SW480 (cell line): ENCODE measurements around the gene CCR9.
"Not testable (repeated sequence)": the region's sequence is repeated elsewhere in the genome, so short reads cannot be mapped to it uniquely, and the experiment has no call there.

Source experiments
- DNase-seq: peaks from one replicate; pipeline ENCODE4 v3.0.0-alpha.2; 2016; ENCODE audit warnings: low spot score

CCR9 gene

DNA sequence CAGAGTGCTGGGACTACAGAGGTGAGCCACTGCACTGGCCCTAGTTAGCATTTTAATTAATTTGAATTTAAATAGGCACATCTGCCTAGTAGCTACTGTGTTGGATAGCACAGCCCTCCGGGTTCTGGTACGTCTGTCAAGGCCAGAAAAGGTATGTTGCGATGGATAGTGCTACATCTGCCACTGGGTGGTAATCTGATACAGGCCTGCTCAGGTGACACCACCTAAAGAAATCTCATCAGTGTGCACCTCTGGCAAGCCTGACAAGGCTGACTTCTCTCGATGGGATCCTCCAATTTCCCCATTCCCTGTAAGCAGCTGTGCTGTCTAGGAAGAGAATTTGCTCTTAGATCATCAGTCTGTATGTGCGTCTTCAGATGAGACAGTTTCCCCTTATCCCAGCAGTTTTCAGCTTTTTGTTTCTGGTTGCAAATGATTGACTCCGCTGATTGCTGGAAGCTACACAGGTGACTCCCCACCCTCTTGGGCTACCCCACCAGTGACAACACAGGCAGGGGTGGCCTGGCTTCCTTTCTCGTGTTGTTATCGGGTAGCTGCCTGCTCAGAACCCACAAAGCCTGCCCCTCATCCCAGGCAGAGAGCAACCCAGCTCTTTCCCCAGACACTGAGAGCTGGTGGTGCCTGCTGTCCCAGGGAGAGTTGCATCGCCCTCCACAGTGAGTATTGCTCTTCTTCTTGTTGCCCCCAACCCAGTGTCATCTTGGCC lies at the start of gene CCR9:
Gene CCR9, plus strand, starts transcription at position 565 of the 727 bp plus-strand sequence. CDS start 8,391 bp downstream, outside the sequence.
- DNase-seq = no peak

GRCh38 chr3:45838466-45838865 lies 47.9 kb upstream of the CCR9 start:
- no peak for DNase-seq

DNA sequence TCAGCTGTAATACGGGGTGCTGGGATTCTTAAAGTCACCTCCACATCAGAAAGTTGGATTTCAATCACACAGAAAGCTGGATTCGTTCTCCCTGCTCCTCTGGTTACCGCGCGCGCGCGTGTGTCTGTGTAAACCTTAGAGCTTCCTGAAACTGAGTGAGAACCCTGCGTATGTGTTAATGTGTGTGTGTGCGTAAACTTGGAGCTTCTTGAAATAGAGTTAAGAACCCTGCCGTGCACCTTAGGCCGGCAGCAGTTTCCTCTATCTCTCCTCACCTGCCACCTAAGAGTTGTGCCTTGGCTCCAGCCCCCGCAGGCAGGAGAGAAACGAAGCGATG lies 45.0 kb upstream of the CCR9 start:
- peak; percentile 43 for DNase-seq

- peak; percentile 97 for DNase-seq
Observed at GRCh38 chr3:45841757-45842491, 44.4 kb upstream of the CCR9 start, which contains the start of gene LZTFL1. TSS of gene LZTFL1 (minus strand) at chr3:45842119. CDS start at chr3:45841991, 128 bp downstream.

DNA sequence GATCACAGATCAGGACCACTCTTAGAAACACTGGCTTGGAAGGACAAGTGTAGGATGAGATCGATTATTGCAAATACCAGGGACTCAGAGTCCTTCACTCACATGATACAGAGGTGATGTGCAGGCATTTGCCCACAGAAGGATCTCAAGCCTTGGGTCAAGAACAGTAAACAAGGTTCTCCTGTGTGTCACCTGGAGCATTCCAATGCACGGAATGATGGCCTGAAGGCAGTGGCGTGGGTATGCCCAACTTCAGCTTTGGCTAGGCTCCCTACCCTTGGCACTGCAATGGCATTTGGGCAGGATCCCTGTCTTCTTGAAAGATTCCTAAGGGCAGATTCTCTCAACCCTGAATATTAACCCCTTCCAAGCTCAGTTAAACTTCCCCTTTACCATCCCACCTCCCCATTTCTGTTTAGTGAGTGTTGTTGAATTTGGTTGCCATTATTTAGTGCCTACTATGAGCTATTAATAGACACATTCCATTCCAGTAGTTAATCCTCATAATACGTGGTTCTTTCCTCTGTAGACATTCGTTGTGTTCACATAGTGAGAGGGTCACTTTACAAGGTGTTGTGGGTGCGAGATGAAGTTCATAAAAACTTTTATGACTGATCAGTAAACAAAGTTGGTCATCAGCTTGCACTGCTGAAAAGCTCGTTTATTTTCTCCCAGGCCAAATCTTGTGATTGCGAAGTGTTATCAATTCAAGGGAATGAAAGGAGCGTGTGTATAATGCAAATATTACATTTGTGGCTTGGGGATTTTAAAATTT lies 43.3 kb upstream of the CCR9 start:
- no peak for DNase-seq

DNA sequence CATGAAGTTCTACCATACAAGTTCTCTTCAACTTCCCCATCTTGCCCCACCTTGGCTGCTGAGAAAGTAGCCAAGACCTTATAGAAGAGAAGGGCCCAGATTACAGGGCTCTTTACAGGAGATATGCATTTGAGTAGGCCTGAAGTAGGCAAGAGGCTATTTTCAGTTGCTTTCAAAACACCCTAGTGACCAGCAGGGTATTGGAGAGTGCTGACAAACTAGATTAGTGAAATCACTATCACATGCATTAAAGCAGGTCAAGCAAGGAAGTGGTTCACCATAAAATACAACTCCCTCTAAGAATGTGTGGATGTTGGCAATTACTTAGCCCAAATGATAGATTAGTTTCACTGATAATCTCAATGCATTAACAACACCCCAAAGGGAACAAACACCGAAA lies 41.7 kb upstream of the CCR9 start:
- no peak for DNase-seq

DNA sequence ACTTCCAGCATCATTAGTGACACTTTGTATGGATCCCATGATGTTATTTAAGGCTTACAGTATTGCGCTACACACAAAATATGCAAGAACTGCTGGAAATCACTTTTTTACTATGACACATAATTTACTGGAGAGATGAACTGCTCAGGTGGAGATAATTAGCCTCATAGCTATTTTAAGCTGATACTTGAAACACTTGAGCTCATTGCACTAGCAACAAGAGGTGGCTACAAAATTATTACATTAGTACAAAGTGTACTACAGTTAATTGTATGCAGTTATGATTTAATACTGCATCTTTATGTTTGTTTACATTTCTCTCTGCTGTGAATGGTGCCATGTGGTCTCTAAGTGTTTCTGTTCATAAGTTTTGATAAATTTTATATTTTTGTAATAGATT lies 38.0 kb upstream of the CCR9 start:
- DNase-seq = no peak

GRCh38 chr3:45852828-45853227 lies 33.5 kb upstream of the CCR9 start:
- DNase-seq = no peak

- DNase-seq = not testable (repeated sequence)
Observed at GRCh38 chr3:45856323-45856722, 30.0 kb upstream of the CCR9 start.

- DNase-seq = not testable (repeated sequence)
Observed at GRCh38 chr3:45857024-45857423, 29.3 kb upstream of the CCR9 start.

- no peak for DNase-seq
Observed at GRCh38 chr3:45858809-45859543, 27.4 kb upstream of the CCR9 start.

DNA sequence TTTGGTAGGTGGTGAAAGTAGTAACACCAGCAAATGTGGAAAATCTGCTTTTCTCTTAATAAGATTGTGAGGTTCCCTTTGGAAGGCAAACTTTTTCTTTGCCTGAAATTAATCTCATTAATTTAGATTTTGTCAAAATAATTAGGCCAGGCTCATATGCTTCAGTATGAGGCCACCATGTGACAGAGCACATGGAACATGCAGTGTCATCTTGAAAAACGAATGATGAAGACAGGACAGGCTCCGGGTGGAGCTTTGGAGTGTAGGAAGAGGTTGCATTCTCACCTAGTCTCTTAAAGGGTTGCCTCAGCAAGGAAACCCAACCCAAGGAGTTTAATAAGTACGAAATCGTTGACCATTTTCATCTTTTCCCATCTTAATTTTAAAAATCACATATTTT lies 25.9 kb upstream of the CCR9 start:
- DNase-seq = no peak

DNA sequence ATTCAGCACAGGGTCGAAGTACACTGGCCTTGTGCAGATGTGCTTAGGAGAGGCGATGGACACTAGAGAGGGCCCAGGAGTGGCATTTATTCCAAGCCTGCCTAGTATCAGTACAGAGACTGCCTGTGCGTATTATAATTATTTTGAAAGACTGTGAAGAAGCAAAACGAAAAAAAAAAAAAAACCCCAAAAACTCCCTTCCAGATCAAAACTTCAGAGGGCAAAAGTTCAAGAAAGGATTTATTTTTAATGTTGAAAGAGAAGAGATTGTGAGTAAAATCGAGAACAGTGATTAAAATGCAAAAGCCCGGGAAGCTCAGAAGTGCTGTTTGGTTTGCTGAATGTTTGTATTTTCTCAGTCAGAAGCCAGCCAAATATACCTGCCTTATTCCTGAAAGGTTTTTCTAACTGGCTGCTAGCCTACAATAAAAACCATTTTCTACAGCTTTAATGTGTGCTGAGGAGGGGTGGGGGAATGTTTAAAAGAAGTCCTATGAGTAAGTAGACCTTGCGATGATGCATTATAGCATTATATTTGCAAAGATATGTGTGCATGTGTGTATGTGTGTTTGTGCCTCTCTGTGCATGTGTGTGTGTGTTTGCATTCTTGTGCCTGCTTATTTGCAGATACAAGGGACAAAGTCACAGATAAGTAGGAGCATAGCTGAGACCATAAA lies 25.2 kb upstream of the CCR9 start:
- DNase-seq = no peak

GRCh38 chr3:45864760-45865519 lies 21.4 kb upstream of the CCR9 start:
- no peak for DNase-seq

GRCh38 chr3:45865563-45865962 lies 20.8 kb upstream of the CCR9 start:
- no peak for DNase-seq

DNA sequence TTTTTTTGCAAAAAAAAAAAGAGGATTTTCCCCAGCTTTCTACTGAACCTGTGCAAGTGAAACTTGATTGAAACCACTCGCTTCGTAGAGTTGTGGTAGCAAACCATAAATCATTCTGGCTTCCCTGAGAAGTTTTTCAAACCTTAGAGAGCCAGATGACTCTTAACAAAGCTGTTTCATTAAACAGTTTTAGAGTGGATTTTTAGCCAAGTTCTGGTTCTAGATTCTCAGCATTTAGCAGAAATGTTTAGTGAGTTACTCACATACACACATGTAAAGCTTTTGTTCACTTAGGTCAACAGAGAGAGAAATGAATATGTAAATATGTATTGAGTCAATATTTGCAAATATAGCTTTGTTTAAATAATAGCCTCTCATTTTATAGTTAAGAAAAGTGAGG lies 18.1 kb upstream of the CCR9 start:
- DNase-seq = no peak

- DNase-seq = no peak
Observed at GRCh38 chr3:45868650-45869049, 17.7 kb upstream of the CCR9 start.

- DNase-seq = no peak
Observed at GRCh38 chr3:45869638-45870037, 16.7 kb upstream of the CCR9 start.

- DNase-seq = no peak
Observed at GRCh38 chr3:45870099-45870498, 16.2 kb upstream of the CCR9 start.

DNA sequence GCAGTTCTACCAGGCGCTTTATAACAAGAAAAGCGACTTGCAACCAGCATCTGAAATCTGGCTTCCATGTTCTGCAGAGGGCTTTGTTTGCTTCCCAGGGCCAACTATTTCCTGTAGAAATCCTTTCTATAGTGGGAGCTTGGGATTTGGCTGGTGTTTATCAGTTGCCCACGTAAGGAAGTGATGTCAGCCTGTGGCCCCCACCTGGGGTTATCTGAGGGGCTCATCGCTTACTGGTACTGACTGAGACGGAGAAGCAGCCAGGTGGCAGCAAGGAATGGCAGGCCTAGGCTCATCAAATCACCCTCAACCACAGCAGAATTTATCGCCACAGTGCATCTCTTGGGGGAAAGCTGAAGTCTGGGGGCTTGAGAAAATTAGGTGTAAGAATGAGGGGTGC lies 14.6 kb upstream of the CCR9 start:
- no peak for DNase-seq

DNA sequence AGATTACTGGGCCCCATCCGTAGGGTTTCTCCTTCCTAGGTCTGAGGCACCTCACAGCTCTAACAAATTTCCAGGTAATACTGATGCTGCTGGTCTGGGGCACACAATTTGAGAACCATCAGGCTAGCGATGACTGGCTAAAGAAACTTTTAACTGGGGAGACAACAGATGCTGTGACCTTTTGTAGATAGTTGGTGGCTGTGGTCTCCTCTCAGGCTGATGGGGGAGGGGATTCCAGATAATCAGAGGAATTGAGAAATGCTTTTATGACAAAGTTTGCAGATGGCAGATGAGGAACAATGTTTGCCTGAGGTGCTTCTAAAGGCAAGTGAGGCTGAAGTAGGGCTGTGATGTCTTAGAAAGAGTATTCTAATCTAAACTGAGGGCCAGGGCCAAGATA lies 13.8 kb upstream of the CCR9 start:
- DNase-seq = no peak
